GM10266 (cell line): ENCODE measurements around the gene DSG2.

Experiments used
- DNase-seq: peaks from one replicate; pipeline ENCODE4 v3.0.0; 2012; ENCODE audit errors: extremely low spot score
- CTCF ChIP-seq: IDR thresholded peaks from 2 replicates; pipeline ENCODE4 v1.5.1; 2012; ENCODE audit warnings: mild to moderate bottlenecking, low read depth; ENCODE audit not compliant: control insufficient read depth, insufficient read depth; ENCODE audit errors: missing control alignments

DSG2 gene

GRCh38 chr18:31497836-31498573, at the start of gene DSG2:
Gene DSG2, plus strand, starts transcription at chr18:31498177. Its CDS starts 75 bp downstream, at chr18:31498252.
- peak; percentile 86 for DNase-seq
- no peak for TF ChIP-seq CTCF

GRCh38 chr18:31450409-31450808, 47.6 kb upstream of the DSG2 start:
- no peak for TF ChIP-seq CTCF
- no peak for DNase-seq

GRCh38 chr18:31451625-31452024, 46.4 kb upstream of the DSG2 start:
- DNase-seq, result no peak
- TF ChIP-seq CTCF, result no peak

- no peak for DNase-seq
- no peak for TF ChIP-seq CTCF
These were observed 43.8 kb upstream of the DSG2 start for GRCh38 chr18:31454066-31454708.

- no peak for DNase-seq
- no peak for TF ChIP-seq CTCF
These were observed 28.3 kb upstream of the DSG2 start for GRCh38 chr18:31469629-31470028.

GRCh38 chr18:31478688-31479087, 19.3 kb upstream of the DSG2 start:
- DNase-seq, result no peak

More at GRCh38 chr18:31478688-31479087, 19.3 kb upstream of the DSG2 start:
- no peak for TF ChIP-seq CTCF
